Head of caudate nucleus (tissue), 42 donors: Measurements from ENCODE around the gene SPATA25.

Experiments
- DNase-seq, 42 donors: peaks; one replicate each; pipeline versions ENCODE4 v3.0.0 to v3.0.0-alpha.2; 2020 to 2021; ENCODE audit warnings: mixed read lengths in 7 of 42
- intact Hi-C: fragments of 100-400 bp; cut with DNase I; formaldehyde crosslinking; loops from one replicate; pipeline ENCODE4 v1.15.0; 2022

SPATA25 gene

GRCh38 chr20:45899046-45899835, 11.8 kb upstream of the SPATA25 start:
- DNase-seq = no peak
- intact Hi-C loops = no loop called here

- DNase-seq = no peak
- intact Hi-C loops = no loop called here
Observed at GRCh38 chr20:45898285-45898684, 10.9 kb upstream of the SPATA25 start.

GRCh38 chr20:45897692-45898091, 10.3 kb upstream of the SPATA25 start:
- intact Hi-C loops = no loop called here

GRCh38 chr20:45897289-45897688, 9.9 kb upstream of the SPATA25 start:
- intact Hi-C loops = no loop called here
- no peak for DNase-seq

More at GRCh38 chr20:45897692-45898091, 10.3 kb upstream of the SPATA25 start:
- DNase-seq = no peak

GRCh38 chr20:45896641-45897161, 9.3 kb upstream of the SPATA25 start:
- intact Hi-C loops = no loop called here
- no peak for DNase-seq

GRCh38 chr20:45894797-45895196, 7.4 kb upstream of the SPATA25 start:
- no peak for DNase-seq
- intact Hi-C loops = no loop called here

GRCh38 chr20:45893831-45894230, 6.4 kb upstream of the SPATA25 start:
- DNase-seq = no peak
- intact Hi-C loops = no loop called here

- no peak for DNase-seq
- intact Hi-C loops = no loop called here
Observed at GRCh38 chr20:45892828-45893500, 5.5 kb upstream of the SPATA25 start.

- DNase-seq = peak in 10 of 42 donors; percentile 12 to 63 (median 32)
Observed at GRCh38 chr20:45892049-45892825, 4.8 kb upstream of the SPATA25 start.

GRCh38 chr20:45890985-45891983, 3.9 kb upstream of the SPATA25 start, which contains the start of the genes CTSA and NEURL2:
TSS of gene CTSA (plus strand) at chr20:45891335. CDS start at chr20:45891569, 234 bp downstream.
TSS of gene NEURL2 (minus strand) at chr20:45891208. CDS start at chr20:45890991, 217 bp downstream.
- intact Hi-C loops = loop anchor here (2.0 kb wide), 1 partner anchor 44 kb away; the partner anchor contains the start of gene PCIF1

More at GRCh38 chr20:45892049-45892825, 4.8 kb upstream of the SPATA25 start:
- intact Hi-C loops = no loop called here

GRCh38 chr20:45890077-45890984, 2.9 kb upstream of the SPATA25 start:
- intact Hi-C loops = loop anchor here (2.0 kb wide), 1 partner anchor 44 kb away; the partner anchor contains the start of gene PCIF1
- DNase-seq = peak; percentile 51 to 85 (median 69)

More at GRCh38 chr20:45890985-45891983, 3.9 kb upstream of the SPATA25 start, which contains the start of the genes CTSA and NEURL2:
- peak; percentile 89 to 98 (median 95) for DNase-seq

- intact Hi-C loops = no loop called here
- DNase-seq = no peak
Observed at GRCh38 chr20:45888681-45889080, 1.3 kb upstream of the SPATA25 start.

- no peak for DNase-seq
- intact Hi-C loops = no loop called here
Observed at GRCh38 chr20:45886590-45887345, 654 bp downstream of the SPATA25 start.

- intact Hi-C loops = no loop called here
- no peak for DNase-seq
Observed at GRCh38 chr20:45883100-45883469, 4.3 kb downstream of the SPATA25 start.

- intact Hi-C loops = no loop called here
- DNase-seq = no peak
Observed at GRCh38 chr20:45882469-45883099, 4.8 kb downstream of the SPATA25 start.
